ENCODE results near the gene CTNNA2. TPM values are rescaled to one million over a fixed set of nuclear protein-coding genes. Genes with fewer than 3 reads are reported as not detected.

The CTNNA2 gene
- polyA plus RNA-seq, 1 of the 3 experiments (the other 2 are of a cell fraction), result 0.30 TPM

- no peak for DNase-seq
- no peaks in the 10 kb centered on the region for H4K20me1 ChIP-seq (ENCODE audit: insufficient read depth)
- no peak overlapping the region for H3K9ac ChIP-seq
- H3K9me3 ChIP-seq, result no peaks in the 10 kb centered on the region
- no peak for TF ChIP-seq MXI1 (IDR thresholded peaks at IDR 0.05; ENCODE audit: low read depth, low read length)
- TF ChIP-seq, protein P1, sequence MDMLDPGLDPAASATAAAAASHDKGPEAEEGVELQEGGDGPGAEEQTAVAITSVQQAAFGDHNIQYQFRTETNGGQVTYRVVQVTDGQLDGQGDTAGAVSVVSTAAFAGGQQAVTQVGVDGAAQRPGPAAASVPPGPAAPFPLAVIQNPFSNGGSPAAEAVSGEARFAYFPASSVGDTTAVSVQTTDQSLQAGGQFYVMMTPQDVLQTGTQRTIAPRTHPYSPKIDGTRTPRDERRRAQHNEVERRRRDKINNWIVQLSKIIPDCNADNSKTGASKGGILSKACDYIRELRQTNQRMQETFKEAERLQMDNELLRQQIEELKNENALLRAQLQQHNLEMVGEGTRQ (IDR thresholded peaks at IDR 0.05; ENCODE audit: borderline replicate concordance, low read depth, low read length), result no peak
- no peak for TF ChIP-seq RXRA (IDR thresholded peaks at IDR 0.05; ENCODE audit: borderline replicate concordance, low read depth)
- TF ChIP-seq, protein P2, sequence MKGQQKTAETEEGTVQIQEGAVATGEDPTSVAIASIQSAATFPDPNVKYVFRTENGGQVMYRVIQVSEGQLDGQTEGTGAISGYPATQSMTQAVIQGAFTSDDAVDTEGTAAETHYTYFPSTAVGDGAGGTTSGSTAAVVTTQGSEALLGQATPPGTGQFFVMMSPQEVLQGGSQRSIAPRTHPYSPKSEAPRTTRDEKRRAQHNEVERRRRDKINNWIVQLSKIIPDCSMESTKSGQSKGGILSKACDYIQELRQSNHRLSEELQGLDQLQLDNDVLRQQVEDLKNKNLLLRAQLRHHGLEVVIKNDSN (IDR thresholded peaks at IDR 0.05; ENCODE audit: borderline replicate concordance, low read depth), result no peak
- TF ChIP-seq NRF1 (IDR thresholded peaks at IDR 0.05; ENCODE audit: low read depth, low read length), result no peak
- no peak for TF ChIP-seq SIN3A (IDR thresholded peaks at IDR 0.05; ENCODE audit: borderline replicate concordance, low read depth, low read length)
- TF ChIP-seq CHD2 (IDR thresholded peaks at IDR 0.05; ENCODE audit: low read length, partially characterized antibody), result no peak
- no peak for TF ChIP-seq TAF1 (IDR thresholded peaks at IDR 0.05; ENCODE audit: borderline replicate concordance, low read depth, low read length)
- TF ChIP-seq SMC3 (IDR thresholded peaks at IDR 0.05; ENCODE audit: low read depth, low read length), result no peak
- TF ChIP-seq ZBTB33 (IDR thresholded peaks at IDR 0.05; ENCODE audit: borderline replicate concordance, low read depth), result no peak
- TF ChIP-seq IRF3 (IDR thresholded peaks at IDR 0.05; ENCODE audit: low read depth, low read length), result no peak
- no peak for TF ChIP-seq RFX5 (IDR thresholded peaks at IDR 0.05; ENCODE audit: low read length)
- no peak for TF ChIP-seq YY1 (IDR thresholded peaks at IDR 0.05; ENCODE audit: low read depth)
- TF ChIP-seq ELF1 (IDR thresholded peaks at IDR 0.05), result no peak
- no peak for TF ChIP-seq FOXM1 (IDR thresholded peaks at IDR 0.05; ENCODE audit: low read depth)
- TF ChIP-seq TEAD4 (IDR thresholded peaks at IDR 0.05; ENCODE audit: borderline replicate concordance, insufficient read depth), result no peak
- TF ChIP-seq, protein P3, sequence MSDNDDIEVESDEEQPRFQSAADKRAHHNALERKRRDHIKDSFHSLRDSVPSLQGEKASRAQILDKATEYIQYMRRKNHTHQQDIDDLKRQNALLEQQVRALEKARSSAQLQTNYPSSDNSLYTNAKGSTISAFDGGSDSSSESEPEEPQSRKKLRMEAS (IDR thresholded peaks at IDR 0.05; ENCODE audit: low read depth), result no peak
- H2AFZ ChIP-seq (ENCODE audit: low read depth), result no peak overlapping the region
- H3K9me2 ChIP-seq, result no peaks in the 10 kb centered on the region
- ChIA-PET CTCF (interaction anchor here (1.1 to 3.8 kb wide), 2 partner anchors 20 to 287 kb away, joined by 3 to 18 read pairs; no protein-coding TSS in a partner anchor), POLR2A (no interaction called here)
- no peak overlapping the region for H3K4me3 ChIP-seq (ENCODE audit: low read depth in 2 of 2, low read length in 1 of 2)
- no peak overlapping the region for H3K4me2 ChIP-seq
- H3K4me1 ChIP-seq (ENCODE audit: control insufficient read depth in 1 of 2, insufficient read depth in 2 of 2, low read depth in 1 of 2, low read length in 1 of 2), result peaks cover 0 to 6% of the 10 kb centered on the region in 2 experiments; a peak in 1 of 4 replicates
- H3K79me2 ChIP-seq (ENCODE audit: insufficient read depth), result no peaks in the 10 kb centered on the region
- H3F3A ChIP-seq (replicated peaks; ENCODE audit: insufficient read depth), result no peaks in the 10 kb centered on the region
- no peak overlapping the region for H3K27ac ChIP-seq (ENCODE audit: low read depth in 2 of 2, low read length in 1 of 2)
- no peaks in the 10 kb centered on the region for H3K36me3 ChIP-seq (replicated peaks in 1 of 2; ENCODE audit: control insufficient read depth in 1 of 2, insufficient read depth in 2 of 2, low read length in 1 of 2)
- 40% methylated on average over 5 of the region's 5 CpGs for WGBS (ENCODE audit: low lambda C conversion rate)
- H3K27me3 ChIP-seq (ENCODE audit: insufficient read depth), result no peaks in the 10 kb centered on the region
These were observed 745.9 kb downstream of the CTNNA2 start for GRCh38 chr2:80258793-80259192.

Measured in SK-N-SH (cell line).